OCI-LY1 (cell line): ENCODE measurements around the gene ZFYVE21.

Source experiments
- EZH2 ChIP-seq: fragments of 200-600 bp; sonication (generic), shearing (Covaris generic); IDR thresholded peaks from 2 replicates; pipeline ENCODE4 v1.8.0; 2017; ENCODE audit warnings: borderline replicate concordance, mixed run types, mild to moderate bottlenecking, antibody characterized with exemption, low read length, moderate library complexity, mixed read lengths
- TF ChIP-seq, protein P1 (sequence below): fragments of 200-600 bp; sonication (generic), shearing (Covaris generic); IDR thresholded peaks from 2 replicates; pipeline ENCODE4 v1.5.1; 2017; ENCODE audit warnings: mild to moderate bottlenecking, antibody characterized with exemption, low read length, moderate library complexity, mixed read lengths

DNA sequence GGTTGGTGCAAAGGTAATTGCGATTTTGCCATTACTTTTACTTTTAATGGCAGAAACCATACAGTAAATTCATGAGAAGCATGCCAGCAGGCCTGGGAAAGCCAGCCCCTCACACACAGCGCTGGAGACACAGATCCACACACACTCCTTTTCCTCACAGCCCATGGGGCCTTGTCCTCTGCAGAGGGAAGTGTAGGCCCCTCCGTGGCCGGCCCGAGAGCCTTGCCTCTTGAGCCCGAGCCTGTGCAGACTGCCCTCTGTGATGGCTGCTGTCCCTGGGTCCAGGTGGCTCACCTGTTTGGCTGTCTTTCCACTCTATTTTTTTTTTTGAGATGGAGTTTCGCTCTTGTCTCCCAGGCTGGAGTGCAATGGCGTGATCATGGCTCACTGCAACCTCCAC, 39.7 kb upstream of the ZFYVE21 start:
- TF ChIP-seq, protein P1, sequence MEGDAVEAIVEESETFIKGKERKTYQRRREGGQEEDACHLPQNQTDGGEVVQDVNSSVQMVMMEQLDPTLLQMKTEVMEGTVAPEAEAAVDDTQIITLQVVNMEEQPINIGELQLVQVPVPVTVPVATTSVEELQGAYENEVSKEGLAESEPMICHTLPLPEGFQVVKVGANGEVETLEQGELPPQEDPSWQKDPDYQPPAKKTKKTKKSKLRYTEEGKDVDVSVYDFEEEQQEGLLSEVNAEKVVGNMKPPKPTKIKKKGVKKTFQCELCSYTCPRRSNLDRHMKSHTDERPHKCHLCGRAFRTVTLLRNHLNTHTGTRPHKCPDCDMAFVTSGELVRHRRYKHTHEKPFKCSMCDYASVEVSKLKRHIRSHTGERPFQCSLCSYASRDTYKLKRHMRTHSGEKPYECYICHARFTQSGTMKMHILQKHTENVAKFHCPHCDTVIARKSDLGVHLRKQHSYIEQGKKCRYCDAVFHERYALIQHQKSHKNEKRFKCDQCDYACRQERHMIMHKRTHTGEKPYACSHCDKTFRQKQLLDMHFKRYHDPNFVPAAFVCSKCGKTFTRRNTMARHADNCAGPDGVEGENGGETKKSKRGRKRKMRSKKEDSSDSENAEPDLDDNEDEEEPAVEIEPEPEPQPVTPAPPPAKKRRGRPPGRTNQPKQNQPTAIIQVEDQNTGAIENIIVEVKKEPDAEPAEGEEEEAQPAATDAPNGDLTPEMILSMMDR, result no peak
- TF ChIP-seq EZH2, result no peak
